Vagina (tissue), 2 donors: ENCODE results near the gene TP53AIP1. TPM values are rescaled to one million over a fixed set of nuclear protein-coding genes. Genes with fewer than 3 reads are reported as not detected.

Source experiments
- DNase-seq, 2 donors: peaks; one replicate each; pipeline ENCODE4 v3.0.0-alpha.2; 2017; ENCODE audit errors: extremely low spot score in 2 of 2
- H3K27ac ChIP-seq: fragments of 200-600 bp; sonication (generic); one replicate; pipeline ENCODE4 v1.5.1; 2019
- H3K27me3 ChIP-seq: fragments of 200-600 bp; sonication (generic); one replicate; pipeline ENCODE4 v1.5.1; 2019
- H3K36me3 ChIP-seq, 2 donors: fragments of 200-600 bp; sonication (generic); one replicate each; pipeline ENCODE4 v1.5.1; 2017 to 2019
- H3K4me1 ChIP-seq: fragments of 200-600 bp; sonication (generic); one replicate; pipeline ENCODE4 v1.5.1; 2019
- H3K4me3 ChIP-seq, 2 donors: fragments of 200-600 bp; sonication (generic); 1 replicate in 1 of 2; 2 replicates in 1 of 2; pipeline ENCODE4 v1.5.1; 2016 to 2019
- H3K9me3 ChIP-seq: fragments of 200-600 bp; sonication (generic); one replicate; pipeline ENCODE4 v1.5.1; 2019
- POLR2A ChIP-seq, 2 donors: fragments of 450-650 bp; IDR thresholded peaks; one replicate each; pipeline ENCODE4 v1.6.1; 2017; ENCODE audit warnings: antibody characterized with exemption in 2 of 2, mild to moderate bottlenecking in 2 of 2, moderate library complexity in 2 of 2
- POLR2AphosphoS5 ChIP-seq, 2 donors: sonication (generic); formaldehyde crosslinking; IDR thresholded peaks; one replicate each; pipeline ENCODE4 v1.9.0; 2017; ENCODE audit warnings: antibody characterized with exemption in 2 of 2, mild to moderate bottlenecking in 2 of 2, low read depth in 1 of 2; ENCODE audit not compliant: insufficient read depth in 1 of 2
- intact Hi-C: fragments of 100-400 bp; cut with DNase I; formaldehyde crosslinking; loops from one replicate; pipeline ENCODE4 v1.15.1; 2023
- total RNA-seq: library from RNA; depleted of rRNA; stranded (reverse); fragments of >200 nt; gene quantifications from one replicate; pipeline ENCODE4 v1.2.3, GENCODE V29; 2016
- TF ChIP-seq, protein P1 (sequence below), 3 experiments: fragments of 450-650 bp in 2 of 3; fragments of 200-600 bp in 1 of 3; sonication (generic) in 1 of 3; IDR thresholded peaks; one replicate each; pipeline ENCODE4 v1.5.1; 2017 to 2019; ENCODE audit warnings: antibody characterized with exemption in 3 of 3, mild to moderate bottlenecking in 2 of 3, moderate library complexity in 2 of 3

The TP53AIP1 gene
- total RNA-seq, 1 donor from 2014 or later: 3.7 TPM

GRCh38 chr11:128927108-128927461, 15.6 kb downstream of the TP53AIP1 start:
- Histone ChIP-seq H3K27me3 (no peaks in the 10 kb centered on the region), H3K9me3 (no peaks in the 10 kb centered on the region), H3K27ac (no peak overlapping the region), H3K4me1 (no peaks in the 10 kb centered on the region), H3K36me3 (no peaks in the 10 kb centered on the region), H3K4me3 (no peak overlapping the region)
- TF ChIP-seq POLR2AphosphoS5 (IDR thresholded peaks at IDR 0.05; ENCODE audit: insufficient read depth in 1 of 2, low read depth in 1 of 2) (no peak), POLR2A (IDR thresholded peaks at IDR 0.05) (no peak)
- TF ChIP-seq, protein P1, sequence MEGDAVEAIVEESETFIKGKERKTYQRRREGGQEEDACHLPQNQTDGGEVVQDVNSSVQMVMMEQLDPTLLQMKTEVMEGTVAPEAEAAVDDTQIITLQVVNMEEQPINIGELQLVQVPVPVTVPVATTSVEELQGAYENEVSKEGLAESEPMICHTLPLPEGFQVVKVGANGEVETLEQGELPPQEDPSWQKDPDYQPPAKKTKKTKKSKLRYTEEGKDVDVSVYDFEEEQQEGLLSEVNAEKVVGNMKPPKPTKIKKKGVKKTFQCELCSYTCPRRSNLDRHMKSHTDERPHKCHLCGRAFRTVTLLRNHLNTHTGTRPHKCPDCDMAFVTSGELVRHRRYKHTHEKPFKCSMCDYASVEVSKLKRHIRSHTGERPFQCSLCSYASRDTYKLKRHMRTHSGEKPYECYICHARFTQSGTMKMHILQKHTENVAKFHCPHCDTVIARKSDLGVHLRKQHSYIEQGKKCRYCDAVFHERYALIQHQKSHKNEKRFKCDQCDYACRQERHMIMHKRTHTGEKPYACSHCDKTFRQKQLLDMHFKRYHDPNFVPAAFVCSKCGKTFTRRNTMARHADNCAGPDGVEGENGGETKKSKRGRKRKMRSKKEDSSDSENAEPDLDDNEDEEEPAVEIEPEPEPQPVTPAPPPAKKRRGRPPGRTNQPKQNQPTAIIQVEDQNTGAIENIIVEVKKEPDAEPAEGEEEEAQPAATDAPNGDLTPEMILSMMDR (IDR thresholded peaks at IDR 0.05): no peak
- intact Hi-C loops: no loop called here
- no peak for DNase-seq

DNA sequence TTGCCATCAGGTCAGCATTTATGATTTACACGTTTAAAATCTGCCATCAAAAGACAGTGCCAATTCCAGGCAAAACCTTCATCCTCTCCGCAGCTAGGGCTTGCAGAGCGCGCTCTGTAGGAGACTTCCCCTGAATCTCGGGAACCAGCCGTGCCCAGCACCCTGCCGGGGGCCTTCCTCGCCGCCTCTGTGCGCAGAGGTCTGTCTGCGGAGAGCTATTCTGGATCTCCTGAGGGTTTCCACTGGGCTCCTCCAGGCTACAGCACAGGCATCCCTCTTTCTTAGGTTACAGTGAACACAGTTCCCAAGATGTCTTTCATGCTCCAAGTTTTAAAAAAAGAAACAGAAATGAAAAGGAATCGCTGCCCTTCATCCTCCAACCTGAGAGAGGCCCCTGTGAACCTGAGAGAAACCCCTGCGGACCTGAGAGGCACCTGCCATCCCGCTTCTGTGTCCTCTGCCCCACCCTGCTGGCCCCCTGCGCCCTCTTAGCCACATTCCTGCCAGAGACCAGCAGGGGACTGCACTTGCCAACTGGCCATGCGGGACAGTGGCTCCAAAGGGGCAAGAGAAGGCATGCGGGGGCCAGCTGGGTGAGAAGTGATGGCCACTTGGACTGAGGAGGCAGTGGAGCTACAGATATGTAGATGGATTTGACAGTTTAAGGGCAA, 16.1 kb downstream of the TP53AIP1 start:
- DNase-seq: no peak
- intact Hi-C loops: no loop called here
- Histone ChIP-seq H3K36me3 (no peaks in the 10 kb centered on the region), H3K9me3 (no peaks in the 10 kb centered on the region), H3K4me1 (no peaks in the 10 kb centered on the region), H3K27me3 (no peaks in the 10 kb centered on the region), H3K4me3 (no peak overlapping the region), H3K27ac (no peak overlapping the region)
- TF ChIP-seq POLR2AphosphoS5 (IDR thresholded peaks at IDR 0.05; ENCODE audit: insufficient read depth in 1 of 2, low read depth in 1 of 2) (no peak), POLR2A (IDR thresholded peaks at IDR 0.05) (no peak)
- TF ChIP-seq, protein P1 (IDR thresholded peaks at IDR 0.05): no peak

- no peaks in the 10 kb centered on the region for H3K36me3 ChIP-seq
- no peak overlapping the region for H3K27ac ChIP-seq
- no peaks in the 10 kb centered on the region for H3K9me3 ChIP-seq
- H3K4me1 ChIP-seq: no peaks in the 10 kb centered on the region
- no peak for TF ChIP-seq POLR2A (IDR thresholded peaks at IDR 0.05)
- TF ChIP-seq POLR2AphosphoS5 (IDR thresholded peaks at IDR 0.05; ENCODE audit: insufficient read depth in 1 of 2, low read depth in 1 of 2): no peak
- TF ChIP-seq, protein P1 (IDR thresholded peaks at IDR 0.05): no peak
- intact Hi-C loops: no loop called here
- no peak for DNase-seq
- H3K27me3 ChIP-seq: no peaks in the 10 kb centered on the region
- no peak overlapping the region for H3K4me3 ChIP-seq
These were observed 16.7 kb downstream of the TP53AIP1 start for GRCh38 chr11:128926000-128926399.

- Histone ChIP-seq H3K4me1 (no peaks in the 10 kb centered on the region), H3K36me3 (no peaks in the 10 kb centered on the region), H3K9me3 (no peaks in the 10 kb centered on the region), H3K4me3 (no peak overlapping the region), H3K27ac (no peak overlapping the region), H3K27me3 (no peaks in the 10 kb centered on the region)
- DNase-seq: no peak
- TF ChIP-seq POLR2AphosphoS5 (IDR thresholded peaks at IDR 0.05; ENCODE audit: insufficient read depth in 1 of 2, low read depth in 1 of 2): no peak
- intact Hi-C loops: no loop called here
These were observed 17.4 kb downstream of the TP53AIP1 start for GRCh38 chr11:128925250-128925600.

GRCh38 chr11:128924510-128925249, 18.0 kb downstream of the TP53AIP1 start:
- Histone ChIP-seq H3K4me1 (no peaks in the 10 kb centered on the region), H3K9me3 (no peaks in the 10 kb centered on the region), H3K4me3 (no peak overlapping the region), H3K27me3 (no peaks in the 10 kb centered on the region), H3K27ac (no peak overlapping the region), H3K36me3 (no peaks in the 10 kb centered on the region)
- intact Hi-C loops: no loop called here
- no peak for TF ChIP-seq POLR2A (IDR thresholded peaks at IDR 0.05)
- TF ChIP-seq, protein P1 (IDR thresholded peaks at IDR 0.05): no peak
- TF ChIP-seq POLR2AphosphoS5 (IDR thresholded peaks at IDR 0.05; ENCODE audit: insufficient read depth in 1 of 2, low read depth in 1 of 2): no peak
- no peak for DNase-seq
